IMR-90 (cell line): ENCODE data around the gene FOLH1. TPM values are rescaled to one million over a fixed set of nuclear protein-coding genes. Genes with fewer than 3 reads are reported as not detected.
"Not testable (repeated sequence)": the region's sequence is repeated elsewhere in the genome, so short reads cannot be mapped to it uniquely, and the experiment has no call there.

Source experiments
- ATAC-seq: fragments of 200-7000 bp; cut with Tn5 transposase; 2 replicates; pipeline ENCODE4 v1.9.1; 2020; ENCODE audit warnings: low read depth, mild to moderate bottlenecking, moderate library complexity
- BruUV-seq: library from RNA; stranded (reverse); fragments of 400-500 nt; replicated peaks from 2 replicates; lab custom pipeline; 2021; lab: Mats Ljungman, UMichigan
- CTCF ChIA-PET: fragments of 300-600 bp; formaldehyde crosslinking; extraction: SDS; loops from one replicate; lab custom pipeline; 2021; ENCODE audit warnings: antibody characterized with exemption; lab: Yijun Ruan, JAX
- POLR2A ChIA-PET: fragments of 300-600 bp; sonication (Branson Sonifier 250); formaldehyde crosslinking; loops from one replicate; lab custom pipeline; 2022; ENCODE audit warnings: antibody characterized with exemption; ENCODE audit not compliant: unreplicated experiment; lab: Charles Lee
- DNase-seq: peaks from one replicate; pipeline ENCODE4 v3.0.0; 2013
- H2AFZ ChIP-seq: replicated peaks from 2 replicates; pipeline ENCODE3; 2013; ENCODE audit warnings: low read length, mild to moderate bottlenecking; ENCODE audit not compliant: poor library complexity
- H2AK5ac ChIP-seq: 2 replicates; pipeline ENCODE4 v1.6.1; 2013; ENCODE audit warnings: low read depth, low read length, inconsistent platforms
- H2AK9ac ChIP-seq: replicated peaks from 2 replicates; pipeline ENCODE3; 2013; ENCODE audit warnings: mild to moderate bottlenecking, low read depth, low read length, moderate library complexity; ENCODE audit not compliant: poor library complexity
- H2BK120ac ChIP-seq: 2 replicates; pipeline ENCODE4 v1.6.1; 2013; ENCODE audit warnings: low read depth, low read length, inconsistent platforms
- H2BK15ac ChIP-seq: 3 replicates; pipeline ENCODE4 v1.6.1; 2013; ENCODE audit warnings: low read depth, low read length, inconsistent platforms
- H2BK20ac ChIP-seq: 2 replicates; pipeline ENCODE4 v1.6.1; 2013; ENCODE audit warnings: low read depth, mild to moderate bottlenecking, inconsistent platforms, low read length, moderate library complexity
- H2BK5ac ChIP-seq: 2 replicates; pipeline ENCODE4 v1.6.1; 2013; ENCODE audit warnings: mild to moderate bottlenecking, low read depth, low read length, inconsistent platforms; ENCODE audit not compliant: poor library complexity, severe bottlenecking
- H3K14ac ChIP-seq: replicated peaks from 2 replicates; pipeline ENCODE4 v1.6.1; 2013; ENCODE audit warnings: low read depth, low read length, inconsistent platforms
- H3K18ac ChIP-seq: 2 replicates; pipeline ENCODE4 v1.6.1; 2013; ENCODE audit warnings: low read depth, low read length, control low read depth
- H3K23ac ChIP-seq: 2 replicates; pipeline ENCODE4 v1.6.1; 2013; ENCODE audit warnings: low read depth, low read length, inconsistent platforms
- H3K27ac ChIP-seq: 2 replicates; pipeline ENCODE4 v1.5.1; 2013; ENCODE audit warnings: mild to moderate bottlenecking, control low read depth, low read length; ENCODE audit not compliant: insufficient read depth
- H3K27me3 ChIP-seq: 2 replicates; pipeline ENCODE4 v1.6.1; 2013; ENCODE audit warnings: low read length; ENCODE audit not compliant: control insufficient read depth, insufficient read depth
- H3K36me3 ChIP-seq: 2 replicates; pipeline ENCODE4 v1.6.1; 2013; ENCODE audit warnings: low read length, mixed read lengths; ENCODE audit not compliant: control insufficient read depth, insufficient read depth
- H3K4ac ChIP-seq: 2 replicates; pipeline ENCODE4 v1.6.1; 2013; ENCODE audit warnings: low read depth, low read length, inconsistent platforms
- H3K4me1 ChIP-seq: 2 replicates; pipeline ENCODE4 v1.6.1; 2013; ENCODE audit warnings: low read length, mixed read lengths; ENCODE audit not compliant: control insufficient read depth, insufficient read depth
- H3K4me2 ChIP-seq: 2 replicates; pipeline ENCODE4 v1.6.1; 2013; ENCODE audit warnings: low read depth, mild to moderate bottlenecking, control low read depth, low read length, moderate library complexity
- H3K4me3 ChIP-seq: 2 replicates; pipeline ENCODE4 v1.5.1; 2013; ENCODE audit warnings: low read depth, mild to moderate bottlenecking, control low read depth, low read length, moderate library complexity; ENCODE audit not compliant: insufficient read depth
- H3K56ac ChIP-seq: 2 replicates; pipeline ENCODE4 v1.6.1; 2013; ENCODE audit warnings: low read length, inconsistent platforms; ENCODE audit not compliant: insufficient read depth; ENCODE audit errors: extremely low read depth
- H3K79me1 ChIP-seq, 2 experiments: 2 replicates each; pipeline ENCODE4 v1.6.1; 2013; ENCODE audit warnings: low read length in 2 of 2, inconsistent platforms in 1 of 2, low read depth in 1 of 2
- H3K9ac ChIP-seq: 2 replicates; pipeline ENCODE4 v1.6.1; 2013; ENCODE audit warnings: low read depth, low read length, control low read depth
- H3K9me1 ChIP-seq: 2 replicates; pipeline ENCODE4 v1.6.1; 2013; ENCODE audit warnings: low read length, inconsistent platforms; ENCODE audit not compliant: insufficient read depth
- H3K9me3 ChIP-seq: 2 replicates; pipeline ENCODE4 v1.6.1; 2013; ENCODE audit warnings: low read length; ENCODE audit not compliant: control insufficient read depth, insufficient read depth
- H4K20me1 ChIP-seq: 2 replicates; pipeline ENCODE4 v1.6.1; 2013; ENCODE audit warnings: low read length, inconsistent platforms; ENCODE audit not compliant: insufficient read depth
- H4K5ac ChIP-seq: 2 replicates; pipeline ENCODE4 v1.6.1; 2013; ENCODE audit warnings: mild to moderate bottlenecking, low read depth, low read length, control low read depth
- H4K8ac ChIP-seq, 2 experiments: 2 replicates each; pipeline ENCODE4 v1.6.1; 2013; ENCODE audit warnings: low read depth in 2 of 2, low read length in 2 of 2, control low read depth in 1 of 2, inconsistent platforms in 1 of 2
- H4K91ac ChIP-seq: 2 replicates; pipeline ENCODE4 v1.6.1; 2013; ENCODE audit warnings: low read depth, low read length, inconsistent platforms; ENCODE audit not compliant: insufficient read depth
- WGBS, 2 experiments: methylation state at CpG; one replicate each; pipeline versions ENCODE4 v1.1.5 to v1.1.7; 2013; ENCODE audit warnings: missing lambda C conversion rate in 2 of 2; ENCODE audit not compliant: insufficient read length in 1 of 2; ENCODE audit errors: extremely low coverage in 2 of 2; 5-methylcytosine and 5-hydroxymethylcytosine counted together
- dilution Hi-C: fragments of 300-500 bp; cut with HindIII; formaldehyde crosslinking; loops from one replicate; pipeline ENCODE4 v1.14.3; 2018; ENCODE audit warnings: low sequenced_read_pairs; ENCODE audit not compliant: unreplicated experiment
- in situ Hi-C: fragments of 300-500 bp; cut with MboI; formaldehyde crosslinking; loops from 3 replicates; pipeline ENCODE4 v1.14.3; 2019; ENCODE audit warnings: low sequenced_read_pairs, inconsistent platforms, mixed read lengths
- intact Hi-C: fragments of 100-400 bp; cut with micrococcal nuclease; formaldehyde crosslinking; loops from 2 replicates; pipeline ENCODE4 v1.10.0; 2022
- polyA plus RNA-seq, 3 experiments: library from polyadenylated mRNA; depleted of rRNA; stranded (reverse); fragments of >200 nt; gene quantifications; 2 replicates each; pipeline ENCODE4 v1.2.3, GENCODE V29; 2012; ENCODE audit warnings: low replicate concordance in 1 of 3
- total RNA-seq: library from RNA; depleted of rRNA; stranded (reverse); fragments of >200 nt; gene quantifications from 2 replicates; pipeline ENCODE4 v1.2.3, GENCODE V29; 2012

FOLH1 gene
- total and polyA plus RNA-seq, 2 of the 4 experiments (the other 2 are of a cell fraction): not detected

GRCh38 chr11:49190287-49190686 is 18.1 kb downstream of the FOLH1 start:
- H2AK5ac ChIP-seq, H2BK5ac ChIP-seq, ATAC-seq, H3K36me3 ChIP-seq, H3K4me1 ChIP-seq, intact Hi-C loops, H3K79me1 ChIP-seq, H3K27me3 ChIP-seq, H2BK120ac ChIP-seq, H2BK20ac ChIP-seq, H2AK9ac ChIP-seq, BruUV-seq, H3K4ac ChIP-seq, H3K27ac ChIP-seq, CTCF ChIA-PET, H3K18ac ChIP-seq, H4K8ac ChIP-seq, H3K9me1 ChIP-seq, H4K91ac ChIP-seq, H3K23ac ChIP-seq, H3K4me3 ChIP-seq, H2BK15ac ChIP-seq, POLR2A ChIA-PET, H4K20me1 ChIP-seq, H3K56ac ChIP-seq, H3K14ac ChIP-seq, in situ Hi-C loops, H2AFZ ChIP-seq, H3K4me2 ChIP-seq, DNase-seq, H3K9me3 ChIP-seq, H3K9ac ChIP-seq, H4K5ac ChIP-seq, dilution Hi-C loops: not testable (repeated sequence)
- WGBS, 2 experiments: no CpG with 5 or more reads among the region's 2 CpGs

- H3K9ac ChIP-seq, H4K20me1 ChIP-seq, POLR2A ChIA-PET, H3K27ac ChIP-seq, BruUV-seq, H3K4me2 ChIP-seq, H3K23ac ChIP-seq, H3K14ac ChIP-seq, H2AFZ ChIP-seq, dilution Hi-C loops, H2BK20ac ChIP-seq, intact Hi-C loops, H3K79me1 ChIP-seq, H3K4me3 ChIP-seq, H3K27me3 ChIP-seq, H3K18ac ChIP-seq, H3K9me1 ChIP-seq, H2BK15ac ChIP-seq, H3K4me1 ChIP-seq, in situ Hi-C loops, H2BK5ac ChIP-seq, H2BK120ac ChIP-seq, H4K8ac ChIP-seq, ATAC-seq, DNase-seq, H4K5ac ChIP-seq, H3K9me3 ChIP-seq, H2AK9ac ChIP-seq, H3K56ac ChIP-seq, CTCF ChIA-PET, H3K4ac ChIP-seq, H3K36me3 ChIP-seq, H4K91ac ChIP-seq, H2AK5ac ChIP-seq: not testable (repeated sequence)
- WGBS, 2 experiments: no CpG with 5 or more reads among the region's 2 CpGs
Observed at GRCh38 chr11:49186225-49186624, 22.2 kb downstream of the FOLH1 start.
